ENCODE data around the gene SEMA4A. TPM values are rescaled to one million over a fixed set of nuclear protein-coding genes. Genes with fewer than 3 reads are reported as not detected.
A peak's percentile ranks its signal among the peaks of the same experiment; 100 is the strongest.

Gene SEMA4A
- total and polyA plus RNA-seq, 5 experiments from 2014 or later, result 0.16 to 1.4 (median 1.2) TPM

DNA sequence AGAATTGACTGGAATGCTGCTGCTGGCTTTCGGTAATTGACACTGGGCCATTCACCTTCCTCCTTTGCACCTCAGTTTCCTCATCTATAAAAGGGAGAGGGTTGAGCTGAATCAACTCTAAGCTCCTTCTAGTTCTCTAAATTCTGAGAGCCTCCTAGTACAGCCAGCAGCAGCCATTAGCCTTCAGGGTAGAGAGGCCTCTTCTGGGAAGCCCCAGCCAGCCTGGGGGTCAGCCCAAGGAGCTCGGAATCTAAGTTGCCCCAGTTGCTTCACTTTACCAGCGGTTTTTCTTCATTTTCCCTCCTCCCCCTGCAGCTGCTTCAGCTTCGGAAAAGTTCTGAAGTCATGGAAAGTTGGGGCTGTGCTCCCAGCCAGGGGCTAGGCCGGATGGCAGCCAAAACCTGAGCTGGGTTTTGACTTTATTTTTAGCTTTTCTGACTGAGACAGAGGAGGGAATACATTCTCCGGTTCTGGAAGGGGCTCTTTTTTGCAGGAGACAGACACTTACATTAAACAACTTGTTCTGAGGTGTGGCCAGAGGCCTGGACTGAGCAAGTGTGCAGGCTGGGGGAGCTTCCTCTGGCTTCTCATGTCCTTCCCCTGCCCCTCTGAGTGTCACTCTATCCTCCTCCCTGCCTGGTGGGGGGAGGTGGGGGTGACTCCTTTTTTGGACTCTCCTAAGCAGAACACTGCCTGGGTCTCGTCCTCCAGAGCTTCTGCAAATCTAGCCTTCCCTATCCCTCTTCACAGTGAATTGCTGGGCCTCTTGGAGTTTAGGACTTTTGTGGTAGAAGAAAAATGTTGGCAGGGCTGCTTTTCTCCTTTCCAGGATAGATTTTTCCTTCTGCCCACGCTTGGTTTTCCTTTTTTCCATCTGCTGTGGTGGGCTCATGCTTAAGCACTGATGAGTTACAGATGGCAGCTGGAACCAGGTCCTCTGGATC, 24.5 kb upstream of the SEMA4A start:
- H3K4me3 Mint-ChIP-seq, result peak overlapping the region in 6 of 10 donors; percentile 8 to 47 (median 30)
- POLR2A ChIA-PET, result interaction anchor here (0.8 to 4.7 kb wide), 6 partner anchors 13 to 37 kb away, joined by 3 to 30 read pairs (median 4); no protein-coding TSS in a partner anchor
- H3K36me3 Mint-ChIP-seq, result no peaks in the 10 kb centered on the region
- peaks cover 18 to 63% (median 55%) of the 10 kb centered on the region in 4 donors for H3K4me1 Mint-ChIP-seq
- H3K9me3 Mint-ChIP-seq, result no peaks in the 10 kb centered on the region
- ATAC-seq (no peak), DNase-seq (no peak)
- H3K27me3 Mint-ChIP-seq, result no peaks in the 10 kb centered on the region
- H3K27ac Mint-ChIP-seq, result peak overlapping the region in 6 of 10 donors; percentile 13 to 89 (median 65)

DNA sequence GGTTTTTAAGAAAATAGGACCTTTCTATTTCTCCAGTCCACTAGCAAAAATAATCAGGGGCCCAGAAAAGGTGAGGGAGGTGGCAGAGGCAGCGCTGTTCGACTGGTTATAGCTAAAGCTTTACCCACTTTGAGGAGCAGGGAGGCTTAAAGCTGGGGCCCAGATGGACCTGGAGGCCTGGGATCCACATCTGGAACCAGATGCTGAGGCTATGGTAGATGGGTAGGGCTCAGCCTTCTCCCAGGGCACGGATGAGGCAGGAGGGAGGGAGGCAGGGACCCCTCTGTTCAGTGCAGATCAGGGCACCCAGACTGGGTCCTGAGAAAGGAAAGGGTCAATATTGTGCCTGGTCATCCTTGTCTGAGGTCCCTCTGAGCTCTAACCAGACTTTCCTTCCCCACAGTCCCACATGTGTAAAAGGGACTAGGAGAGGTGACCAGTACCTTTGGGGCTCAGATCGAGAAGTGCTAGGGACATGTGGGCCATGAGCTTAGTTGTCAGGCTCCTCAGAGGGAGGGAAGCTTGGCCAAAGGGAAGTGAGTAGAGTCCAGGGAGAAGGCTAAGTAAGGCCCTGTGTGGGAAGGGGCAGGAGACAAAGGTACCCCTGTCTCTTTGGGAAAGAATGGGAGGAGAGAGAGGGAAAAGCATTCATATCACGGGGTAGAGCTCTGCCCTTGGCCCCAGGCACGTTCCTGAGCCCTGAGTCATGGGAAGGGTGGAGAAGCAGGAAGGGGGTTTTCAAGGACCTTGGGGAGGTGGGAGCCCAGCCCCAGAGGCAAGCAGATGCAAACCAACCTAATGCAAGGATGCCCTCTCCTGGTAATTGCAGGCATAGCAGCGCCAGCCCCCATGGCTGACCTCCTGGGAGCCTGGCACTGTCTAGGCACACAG, 23.5 kb upstream of the SEMA4A start:
- Mint-ChIP-seq H3K4me1 (peaks cover 15 to 53% (median 45%) of the 10 kb centered on the region in 4 donors), H3K4me3 (peak overlapping the region in 2 of 10 donors; percentile 4 to 13), H3K9me3 (no peaks in the 10 kb centered on the region), H3K27ac (peak overlapping the region in 8 of 10 donors; percentile 48 to 89 (median 81)), H3K36me3 (no peaks in the 10 kb centered on the region), H3K27me3 (no peaks in the 10 kb centered on the region)
- POLR2A ChIA-PET, result interaction anchor here (3.1 to 4.7 kb wide), 2 partner anchors 33 to 38 kb away, joined by 23 to 30 read pairs; no protein-coding TSS in a partner anchor
- ATAC-seq (peak in 1 of 2 donors; percentile 27), DNase-seq (peak; percentile 56 to 86 (median 73))

DNA sequence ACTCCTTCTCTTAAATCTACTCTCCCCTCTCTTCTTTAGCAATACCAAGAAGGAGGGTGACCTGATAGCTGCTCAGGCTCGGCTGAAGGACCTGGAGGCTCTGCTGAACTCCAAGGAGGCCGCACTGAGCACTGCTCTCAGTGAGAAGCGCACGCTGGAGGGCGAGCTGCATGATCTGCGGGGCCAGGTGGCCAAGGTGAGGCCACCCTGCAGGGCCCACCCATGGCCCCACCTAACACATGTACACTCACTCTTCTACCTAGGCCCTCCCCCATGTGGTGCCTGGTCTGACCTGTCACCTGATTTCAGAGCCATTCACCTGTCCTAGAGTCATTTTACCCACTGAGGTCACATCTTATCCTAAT, 22.8 kb upstream of the SEMA4A start:
- H3K4me3 Mint-ChIP-seq, result no peak overlapping the region
- DNase-seq (no peak), ATAC-seq (no peak)
- no peaks in the 10 kb centered on the region for H3K9me3 Mint-ChIP-seq
- peak overlapping the region in 4 of 10 donors; percentile 53 to 88 (median 85) for H3K27ac Mint-ChIP-seq
- no peaks in the 10 kb centered on the region for H3K36me3 Mint-ChIP-seq
- H3K27me3 Mint-ChIP-seq, result no peaks in the 10 kb centered on the region
- H3K4me1 Mint-ChIP-seq, result peaks cover 12 to 46% (median 39%) of the 10 kb centered on the region in 4 donors
- POLR2A ChIA-PET, result interaction anchor here (3.1 to 4.7 kb wide), 2 partner anchors 34 to 39 kb away, joined by 23 to 30 read pairs; no protein-coding TSS in a partner anchor

DNA sequence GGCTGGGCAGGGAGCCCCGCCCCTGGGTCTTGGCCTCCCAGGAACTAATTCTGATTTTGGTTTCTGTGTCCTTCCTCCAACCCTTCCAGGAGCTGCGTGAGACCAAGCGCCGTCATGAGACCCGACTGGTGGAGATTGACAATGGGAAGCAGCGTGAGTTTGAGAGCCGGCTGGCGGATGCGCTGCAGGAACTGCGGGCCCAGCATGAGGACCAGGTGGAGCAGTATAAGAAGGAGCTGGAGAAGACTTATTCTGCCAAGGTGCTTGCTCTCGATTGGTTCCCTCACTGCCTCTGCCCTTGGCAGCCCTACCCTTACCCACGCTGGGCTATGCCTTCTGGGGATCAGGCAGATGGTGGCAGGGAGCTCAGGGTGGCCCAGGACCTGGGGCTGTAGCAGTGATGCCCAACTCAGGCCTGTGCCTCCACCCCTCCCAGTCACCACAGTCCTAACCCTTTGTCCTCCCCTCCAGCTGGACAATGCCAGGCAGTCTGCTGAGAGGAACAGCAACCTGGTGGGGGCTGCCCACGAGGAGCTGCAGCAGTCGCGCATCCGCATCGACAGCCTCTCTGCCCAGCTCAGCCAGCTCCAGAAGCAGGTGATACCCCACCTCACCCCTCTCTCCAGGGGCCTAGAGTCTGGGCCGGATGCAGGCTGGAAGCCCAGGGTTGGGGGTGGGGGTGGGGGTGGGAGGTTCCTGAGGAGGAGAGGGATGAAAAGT, 18.5 kb upstream of the SEMA4A start:
- ATAC-seq (no peak), DNase-seq (no peak)
- Mint-ChIP-seq H3K4me3 (no peak overlapping the region), H3K9me3 (no peaks in the 10 kb centered on the region), H3K27me3 (peaks cover 0 to 2% (median 0%) of the 10 kb centered on the region in 5 donors), H3K4me1 (peaks cover 3 to 6% (median 5%) of the 10 kb centered on the region in 4 donors), H3K36me3 (no peaks in the 10 kb centered on the region), H3K27ac (no peak overlapping the region)
- POLR2A ChIA-PET, result interaction anchor here (0.6 kb wide), 2 partner anchors 40 to 211 kb away, joined by 3 to 4 read pairs; no protein-coding TSS in a partner anchor

DNA sequence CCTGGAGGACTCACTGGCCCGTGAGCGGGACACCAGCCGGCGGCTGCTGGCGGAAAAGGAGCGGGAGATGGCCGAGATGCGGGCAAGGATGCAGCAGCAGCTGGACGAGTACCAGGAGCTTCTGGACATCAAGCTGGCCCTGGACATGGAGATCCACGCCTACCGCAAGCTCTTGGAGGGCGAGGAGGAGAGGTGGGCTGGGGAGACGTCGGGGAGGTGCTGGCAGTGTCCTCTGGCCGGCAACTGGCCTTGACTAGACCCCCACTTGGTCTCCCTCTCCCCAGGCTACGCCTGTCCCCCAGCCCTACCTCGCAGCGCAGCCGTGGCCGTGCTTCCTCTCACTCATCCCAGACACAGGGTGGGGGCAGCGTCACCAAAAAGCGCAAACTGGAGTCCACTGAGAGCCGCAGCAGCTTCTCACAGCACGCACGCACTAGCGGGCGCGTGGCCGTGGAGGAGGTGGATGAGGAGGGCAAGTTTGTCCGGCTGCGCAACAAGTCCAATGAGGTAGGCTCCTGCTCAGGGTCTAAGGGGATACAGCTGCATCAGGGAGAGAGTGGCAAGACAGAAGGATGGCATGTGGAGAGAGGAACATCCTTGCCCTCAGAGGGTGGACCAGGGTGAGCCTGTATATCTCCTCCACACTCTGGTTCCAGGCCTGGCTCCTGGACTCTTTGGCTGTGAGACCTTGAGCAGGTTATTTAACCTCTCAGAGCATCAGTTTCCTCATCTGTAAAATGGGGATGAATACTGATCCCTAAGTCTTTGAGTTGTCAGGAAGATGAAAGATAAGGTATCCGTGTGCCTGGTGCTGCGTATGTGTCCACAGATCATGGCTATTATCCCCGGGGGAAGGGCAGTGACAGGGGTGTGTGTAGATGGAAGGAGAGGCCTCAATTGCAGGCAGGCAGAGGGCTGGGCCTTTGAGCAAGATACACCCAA, 17.2 kb upstream of the SEMA4A start:
- peak overlapping the region in 2 of 10 donors; percentile 16 to 29 for H3K27ac Mint-ChIP-seq
- H3K36me3 Mint-ChIP-seq, result no peaks in the 10 kb centered on the region
- no peaks in the 10 kb centered on the region for H3K4me1 Mint-ChIP-seq
- POLR2A ChIA-PET, result no interaction called here
- ATAC-seq (no peak), DNase-seq (no peak)
- no peak overlapping the region for H3K4me3 Mint-ChIP-seq
- H3K27me3 Mint-ChIP-seq, result peaks cover 0 to 2% (median 0%) of the 10 kb centered on the region in 5 donors
- no peaks in the 10 kb centered on the region for H3K9me3 Mint-ChIP-seq

DNA sequence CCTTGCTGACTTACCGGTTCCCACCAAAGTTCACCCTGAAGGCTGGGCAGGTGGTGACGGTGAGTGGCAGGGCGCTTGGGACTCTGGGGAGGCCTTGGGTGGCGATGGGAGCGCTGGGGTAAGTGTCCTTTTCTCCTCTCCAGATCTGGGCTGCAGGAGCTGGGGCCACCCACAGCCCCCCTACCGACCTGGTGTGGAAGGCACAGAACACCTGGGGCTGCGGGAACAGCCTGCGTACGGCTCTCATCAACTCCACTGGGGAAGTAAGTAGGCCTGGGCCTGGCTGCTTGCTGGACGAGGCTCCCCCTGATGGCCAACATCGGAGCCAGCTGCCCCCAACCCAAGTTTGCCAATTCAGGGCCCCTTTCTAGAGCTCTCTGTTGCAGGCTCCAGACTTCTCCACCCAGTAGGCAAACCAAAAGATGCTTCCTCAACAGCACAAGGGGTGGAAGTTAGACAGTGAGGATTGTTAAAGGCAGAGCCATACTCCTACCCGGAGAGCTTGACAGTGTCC, 16.4 kb upstream of the SEMA4A start:
- ATAC-seq (no peak), DNase-seq (no peak)
- Mint-ChIP-seq H3K4me3 (no peak overlapping the region), H3K36me3 (no peaks in the 10 kb centered on the region), H3K4me1 (no peaks in the 10 kb centered on the region), H3K9me3 (no peaks in the 10 kb centered on the region), H3K27ac (no peak overlapping the region), H3K27me3 (peaks cover 0 to 2% (median 0%) of the 10 kb centered on the region in 5 donors)
- POLR2A ChIA-PET, result no interaction called here

DNA sequence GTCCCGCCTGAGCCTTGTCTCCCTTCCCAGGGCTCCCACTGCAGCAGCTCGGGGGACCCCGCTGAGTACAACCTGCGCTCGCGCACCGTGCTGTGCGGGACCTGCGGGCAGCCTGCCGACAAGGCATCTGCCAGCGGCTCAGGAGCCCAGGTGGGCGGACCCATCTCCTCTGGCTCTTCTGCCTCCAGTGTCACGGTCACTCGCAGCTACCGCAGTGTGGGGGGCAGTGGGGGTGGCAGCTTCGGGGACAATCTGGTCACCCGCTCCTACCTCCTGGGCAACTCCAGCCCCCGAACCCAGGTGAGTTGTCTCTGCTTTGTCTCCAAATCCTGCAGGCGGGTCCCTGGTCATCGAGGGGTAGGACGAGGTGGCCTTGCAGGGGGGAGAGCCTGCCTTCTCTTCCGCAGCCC, 14.9 kb upstream of the SEMA4A start:
- H3K4me3 Mint-ChIP-seq, result no peak overlapping the region
- DNase-seq, result no peak
- no peak for ATAC-seq

DNA sequence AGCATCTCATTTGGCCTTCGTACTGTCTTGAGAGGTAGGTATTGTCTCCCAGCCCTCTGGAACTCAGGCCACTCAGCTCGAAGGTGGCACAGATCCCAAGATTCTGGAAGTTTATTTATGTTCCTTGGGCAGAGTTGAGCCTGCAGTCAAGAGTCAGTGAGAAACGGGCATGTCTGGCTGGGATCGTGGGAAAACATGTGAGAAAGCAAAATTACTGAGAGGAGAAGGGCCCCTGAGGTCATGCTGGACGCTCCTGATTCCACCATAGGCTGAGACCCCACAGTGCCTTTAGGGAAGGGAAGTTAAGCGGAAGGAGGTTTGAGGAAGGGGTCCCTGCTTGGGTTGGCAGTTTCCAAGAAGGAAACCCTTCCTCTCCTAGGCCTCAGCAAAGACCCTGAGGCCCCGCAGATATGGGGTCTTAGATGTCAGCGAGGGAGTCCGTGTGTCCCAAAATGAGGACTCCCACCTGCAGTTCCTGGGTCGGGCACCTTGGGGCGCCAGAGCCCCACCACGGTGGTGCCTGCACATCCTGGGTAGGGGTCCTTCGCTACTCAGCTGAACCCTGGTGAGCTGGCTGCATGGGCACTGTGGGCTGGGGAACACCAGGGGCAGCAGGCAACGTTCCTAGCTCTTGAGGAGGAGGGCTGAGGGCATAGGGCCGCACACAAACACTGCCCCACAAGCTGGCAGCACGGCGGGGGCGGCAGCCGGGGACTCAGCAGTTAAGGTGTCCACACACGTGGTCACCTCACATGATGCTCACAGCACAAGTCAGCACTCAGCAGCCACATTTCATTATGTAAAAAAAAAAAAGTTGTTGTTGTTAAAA, 12.3 kb upstream of the SEMA4A start:
- Mint-ChIP-seq H3K4me3 (no peak overlapping the region), H3K27me3 (peaks cover 0 to 2% (median 0%) of the 10 kb centered on the region in 5 donors), H3K9me3 (no peaks in the 10 kb centered on the region), H3K36me3 (no peaks in the 10 kb centered on the region), H3K27ac (peak overlapping the region in 2 of 10 donors; percentile 12 to 34), H3K4me1 (peaks cover 2 to 6% (median 3%) of the 10 kb centered on the region in 4 donors)
- DNase-seq (peak in 1 of 10 donors; percentile 22), ATAC-seq (peak in 1 of 2 donors; percentile 12)
- POLR2A ChIA-PET, result interaction anchor here (0.6 to 0.7 kb wide), 2 partner anchors 11 to 366 kb away, joined by 3 to 7 read pairs; no protein-coding TSS in a partner anchor

More for the DNA sequence above, 14.9 kb upstream of the SEMA4A start:
- H3K27ac Mint-ChIP-seq, result no peak overlapping the region
- no peaks in the 10 kb centered on the region for H3K36me3 Mint-ChIP-seq
- no peaks in the 10 kb centered on the region for H3K9me3 Mint-ChIP-seq
- peaks cover 0 to 2% (median 0%) of the 10 kb centered on the region in 5 donors for H3K27me3 Mint-ChIP-seq
- H3K4me1 Mint-ChIP-seq, result no peaks in the 10 kb centered on the region
- POLR2A ChIA-PET, result no interaction called here

DNA sequence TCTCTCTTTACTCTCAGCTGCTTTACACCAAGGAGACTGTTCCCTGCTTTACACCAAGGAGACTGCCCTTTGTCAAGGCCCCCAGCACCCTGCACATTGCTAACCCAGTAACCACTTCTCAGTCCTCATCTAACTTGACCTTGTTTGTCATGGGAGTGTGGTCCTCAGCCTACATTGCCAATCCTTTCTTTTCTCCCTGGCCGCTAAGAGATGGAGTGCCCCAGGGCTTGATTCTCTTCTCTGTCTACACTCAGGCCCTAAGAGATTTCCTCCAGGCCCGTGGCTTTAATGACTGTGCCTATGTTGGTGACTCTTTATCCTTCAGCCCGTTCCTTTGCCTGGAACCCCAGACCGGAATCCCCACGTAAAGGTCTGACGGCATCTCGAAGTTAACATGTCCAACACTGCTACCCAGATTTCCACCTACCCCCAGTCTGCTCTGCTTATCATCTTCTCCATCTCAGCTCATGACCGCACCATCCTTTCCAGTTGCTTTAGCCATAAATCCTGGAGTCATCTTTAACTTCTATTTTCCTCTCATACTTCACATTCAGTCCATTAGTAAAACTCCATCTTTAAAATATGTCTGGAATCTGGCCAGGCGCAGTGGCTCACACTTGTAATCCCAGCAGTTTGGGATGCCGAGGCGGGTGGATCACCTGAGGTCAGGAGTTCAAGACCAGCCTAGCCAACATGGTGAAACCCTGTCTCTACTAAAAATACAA, 9.5 kb upstream of the SEMA4A start:
- no peak for ATAC-seq
- Mint-ChIP-seq H3K4me3 (no peak overlapping the region), H3K36me3 (no peaks in the 10 kb centered on the region), H3K27me3 (peaks cover 0 to 2% (median 0%) of the 10 kb centered on the region in 5 donors), H3K27ac (no peak overlapping the region), H3K9me3 (no peaks in the 10 kb centered on the region), H3K4me1 (peaks cover 10 to 28% (median 25%) of the 10 kb centered on the region in 4 donors)
- POLR2A ChIA-PET, result no interaction called here
- DNase-seq, result no peak

DNA sequence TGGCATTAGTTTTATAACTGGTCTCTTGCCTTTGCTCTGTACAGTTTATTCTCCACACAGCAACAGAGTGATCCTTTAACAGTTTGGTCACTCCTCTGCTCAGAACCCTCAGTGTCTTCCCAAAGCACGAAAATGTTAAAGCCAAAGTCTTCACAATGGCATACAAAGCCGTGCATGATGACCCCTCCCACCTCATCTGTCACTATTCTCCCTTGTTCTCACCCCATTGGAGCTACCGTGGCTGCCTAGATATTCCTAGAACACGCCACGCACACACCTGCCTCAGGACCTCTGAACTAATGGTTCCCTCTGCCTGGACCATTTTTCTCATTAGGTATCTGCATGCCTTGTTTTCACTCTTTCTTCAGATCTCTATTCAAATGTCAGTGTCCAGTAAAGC, 8.6 kb upstream of the SEMA4A start:
- ATAC-seq, result no peak

More for the DNA sequence above, 8.6 kb upstream of the SEMA4A start:
- no peak overlapping the region for H3K4me3 Mint-ChIP-seq
- peak overlapping the region in 1 of 10 donors; percentile 56 for H3K27ac Mint-ChIP-seq
- no peak for DNase-seq
- peaks cover 10 to 33% (median 28%) of the 10 kb centered on the region in 4 donors for H3K4me1 Mint-ChIP-seq
- no peaks in the 10 kb centered on the region for H3K9me3 Mint-ChIP-seq
- H3K27me3 Mint-ChIP-seq, result no peaks in the 10 kb centered on the region
- no peaks in the 10 kb centered on the region for H3K36me3 Mint-ChIP-seq
- POLR2A ChIA-PET, result no interaction called here

Data from naive thymus-derived CD8-positive, alpha-beta T cell (primary cell).